Stomach (tissue), 9 donors: ENCODE results near the gene TXNDC11. TPM values are rescaled to one million over a fixed set of nuclear protein-coding genes. Genes with fewer than 3 reads are reported as not detected.

ENCODE experiments used
- DNase-seq, 2 donors: peaks; one replicate each; pipeline versions ENCODE4 v3.0.0 to v3.0.0-alpha.2; 2013 to 2019
- H3K27ac ChIP-seq, 5 donors: fragments of 200-600 bp in 4 of 5; sonication (generic) in 4 of 5; one replicate each; pipeline ENCODE4 v1.5.1; 2013 to 2019; ENCODE audit warnings: mild to moderate bottlenecking in 1 of 5, moderate library complexity in 1 of 5
- H3K27me3 ChIP-seq, 3 donors: fragments of 200-600 bp; sonication (generic); one replicate each; pipeline ENCODE4 v1.5.1; 2017 to 2019; ENCODE audit warnings: mixed run types in 1 of 3
- H3K36me3 ChIP-seq, 4 donors: fragments of 200-600 bp; sonication (generic); 1 replicate in 3 of 4; 2 replicates in 1 of 4; pipeline ENCODE4 v1.5.1; 2016 to 2019
- H3K4me1 ChIP-seq, 4 donors: fragments of 200-600 bp; sonication (generic); one replicate each; pipeline ENCODE4 v1.5.1; 2016 to 2019
- H3K4me3 ChIP-seq, 4 donors: fragments of 200-600 bp; sonication (generic) in 3 of 4; one replicate each; pipeline ENCODE4 v1.5.1; 2016 to 2019; ENCODE audit warnings: mild to moderate bottlenecking in 1 of 4
- H3K9me3 ChIP-seq, 4 donors: fragments of 200-600 bp; sonication (generic); one replicate each; pipeline ENCODE4 v1.5.1; 2016 to 2019
- CTCF ChIP-seq, 7 experiments: fragments of 450-650 bp in 4 of 7; fragments of 200-600 bp in 3 of 7; sonication (generic) in 3 of 7; IDR thresholded peaks; one replicate each; pipeline ENCODE4 v1.5.1; 2016 to 2019; ENCODE audit warnings: antibody characterized with exemption in 7 of 7, control low read depth in 2 of 7, mild to moderate bottlenecking in 1 of 7
- EP300 ChIP-seq: sonication (generic); formaldehyde crosslinking; IDR thresholded peaks from one replicate; pipeline ENCODE4 v1.6.1; 2017; ENCODE audit warnings: antibody characterized with exemption
- POLR2A ChIP-seq, 4 donors: fragments of 450-650 bp; IDR thresholded peaks; one replicate each; pipeline ENCODE4 v1.6.1; 2016; ENCODE audit warnings: antibody characterized with exemption in 4 of 4, control low read depth in 2 of 4, mild to moderate bottlenecking in 1 of 4, moderate library complexity in 1 of 4
- POLR2AphosphoS5 ChIP-seq, 3 donors: sonication (generic); formaldehyde crosslinking; IDR thresholded peaks; one replicate each; pipeline ENCODE4 v1.6.1; 2016; ENCODE audit warnings: antibody characterized with exemption in 3 of 3
- WGBS, 5 donors: extraction: QIAGEN DNeasy Blood & Tissue Kit in 3 of 5; methylation state at CpG; one replicate each; pipeline versions ENCODE4 v1.1.5 to v1.1.7; 2013 to 2018; 5-methylcytosine and 5-hydroxymethylcytosine counted together
- intact Hi-C: fragments of 100-400 bp; cut with DNase I; formaldehyde crosslinking; loops from one replicate; pipeline ENCODE4 v1.15.1; 2023; ENCODE audit warnings: low total_unique reads
- polyA plus RNA-seq, 3 donors: library from polyadenylated mRNA; stranded (reverse); fragments of 200-250 nt; gene quantifications; one replicate each; pipeline ENCODE4 v1.2.3, GENCODE V29; 2013
- total RNA-seq, 5 donors: library from RNA; depleted of rRNA; stranded (reverse); fragments of >200 nt; gene quantifications; one replicate each; pipeline versions ENCODE4 v1.1.0 to v1.2.3, GENCODE V29; 2014 to 2016
- donor health status: healthy with polysubstance abuse.
- donor health status: Bipolar disorder and iron deficiency.
- donor health status: healthy.

Gene TXNDC11
- total and polyA plus RNA-seq, 8 donors, result 24.1 to 72.9 (median 42.1) TPM

- TF ChIP-seq POLR2AphosphoS5 (IDR thresholded peaks at IDR 0.05), result no peak
- TF ChIP-seq EP300, result no peak
- no peak for TF ChIP-seq CTCF (IDR thresholded peaks at IDR 0.05)
- no peak for TF ChIP-seq POLR2A (IDR thresholded peaks at IDR 0.05)
- WGBS, 5 donors, result 43 to 58% (median 49%) methylated on average over 2 of the region's 2 CpGs
- H3K4me3 ChIP-seq, result no peak overlapping the region
- DNase-seq, result no peak
- no peaks in the 10 kb centered on the region for H3K9me3 ChIP-seq
- H3K4me1 ChIP-seq, result peaks cover 33 to 79% (median 57%) of the 10 kb centered on the region in 4 donors
- H3K36me3 ChIP-seq, result peaks cover 71 to 100% (median 97%) of the 10 kb centered on the region in 4 donors
- peak overlapping the region in 4 of 5 donors; percentile 20 to 75 (median 66) for H3K27ac ChIP-seq
- intact Hi-C loops, result no loop called here
- H3K27me3 ChIP-seq, result no peaks in the 10 kb centered on the region
Measured at GRCh38 chr16:11681556-11681955, 61.1 kb downstream of the TXNDC11 start.

- TF ChIP-seq POLR2AphosphoS5 (IDR thresholded peaks at IDR 0.05) (no peak), EP300 (no peak), POLR2A (IDR thresholded peaks at IDR 0.05) (no peak), CTCF (IDR thresholded peaks at IDR 0.05) (no peak)
- H3K9me3 ChIP-seq, result no peaks in the 10 kb centered on the region
- H3K27me3 ChIP-seq, result no peaks in the 10 kb centered on the region
- no peak for DNase-seq
- 72 to 81% (median 74%) methylated on average over 12 of the region's 12 CpGs for WGBS, 5 donors
- intact Hi-C loops, result no loop called here
- H3K27ac ChIP-seq, result peak overlapping the region in 4 of 5 donors; percentile 55 to 75 (median 66)
- H3K36me3 ChIP-seq, result peaks cover 65 to 97% (median 94%) of the 10 kb centered on the region in 4 donors
- H3K4me3 ChIP-seq, result no peak overlapping the region
- peaks cover 40 to 82% (median 64%) of the 10 kb centered on the region in 4 donors for H3K4me1 ChIP-seq
Measured at GRCh38 chr16:11679941-11680911, 62.4 kb downstream of the TXNDC11 start.

DNA sequence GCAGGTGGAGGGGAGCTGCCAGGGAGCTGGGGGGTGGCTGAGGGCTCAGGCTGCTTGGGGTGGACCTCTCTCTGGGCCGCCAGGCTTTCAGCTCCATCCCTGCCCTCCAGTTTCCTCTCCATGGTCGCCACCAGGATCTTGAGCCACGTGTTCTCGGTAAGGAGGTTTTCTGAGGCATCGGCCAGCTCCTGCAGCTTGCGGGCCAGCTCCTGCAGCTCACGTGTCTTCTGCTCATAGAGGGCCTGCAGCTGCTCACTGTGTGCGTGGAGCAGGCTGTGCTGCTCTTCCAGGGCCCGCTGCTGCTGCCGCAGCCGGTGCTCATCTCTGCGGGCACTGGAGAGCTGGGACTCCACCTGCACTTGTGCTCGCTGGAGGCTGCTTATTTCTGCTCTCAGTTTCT, 63.4 kb downstream of the TXNDC11 start:
- Histone ChIP-seq H3K27me3 (no peaks in the 10 kb centered on the region), H3K9me3 (no peaks in the 10 kb centered on the region), H3K36me3 (peaks cover 55 to 87% (median 85%) of the 10 kb centered on the region in 4 donors), H3K4me3 (no peak overlapping the region), H3K27ac (peak overlapping the region in 4 of 5 donors; percentile 55 to 75 (median 72)), H3K4me1 (peaks cover 48 to 91% (median 73%) of the 10 kb centered on the region in 4 donors)
- intact Hi-C loops, result no loop called here
- TF ChIP-seq POLR2AphosphoS5 (IDR thresholded peaks at IDR 0.05) (no peak), CTCF (IDR thresholded peaks at IDR 0.05) (no peak), POLR2A (IDR thresholded peaks at IDR 0.05) (no peak), EP300 (no peak)
- no peak for DNase-seq
- WGBS, 5 donors, result 61 to 86% (median 85%) methylated on average over 7 to 13 of the region's 13 CpGs

- intact Hi-C loops, result no loop called here
- H3K4me1 ChIP-seq, result peaks cover 57 to 99% (median 83%) of the 10 kb centered on the region in 4 donors
- no peak for DNase-seq
- no peak overlapping the region for H3K4me3 ChIP-seq
- 58 to 69% (median 64%) methylated on average over 18 of the region's 18 CpGs for WGBS, 5 donors
- peak overlapping the region; percentile 1 to 75 (median 71) for H3K27ac ChIP-seq
- H3K27me3 ChIP-seq, result no peaks in the 10 kb centered on the region
- no peak for TF ChIP-seq CTCF (IDR thresholded peaks at IDR 0.05)
- TF ChIP-seq EP300, result no peak
- no peak for TF ChIP-seq POLR2AphosphoS5 (IDR thresholded peaks at IDR 0.05)
- TF ChIP-seq POLR2A (IDR thresholded peaks at IDR 0.05), result no peak
- peaks cover 47 to 77% (median 74%) of the 10 kb centered on the region in 4 donors for H3K36me3 ChIP-seq
- no peaks in the 10 kb centered on the region for H3K9me3 ChIP-seq
Measured at GRCh38 chr16:11677959-11678881, 64.4 kb downstream of the TXNDC11 start.
